Upper lobe of left lung (tissue), 4 donors: ENCODE measurements around the gene MROH8.
"Not testable (repeated sequence)": the region's sequence is repeated elsewhere in the genome, so short reads cannot be mapped to it uniquely, and the experiment has no call there.

Experiments
- EP300 ChIP-seq, 4 donors: sonication (generic); formaldehyde crosslinking; IDR thresholded peaks; one replicate each; pipeline ENCODE4 v1.5.1; 2017; ENCODE audit warnings: antibody characterized with exemption in 4 of 4, control low read depth in 2 of 4
- POLR2A ChIP-seq, 4 donors: fragments of 450-650 bp; IDR thresholded peaks; one replicate each; pipeline ENCODE4 v1.5.1; 2016 to 2017; ENCODE audit warnings: antibody characterized with exemption in 4 of 4, mild to moderate bottlenecking in 2 of 4
- POLR2AphosphoS5 ChIP-seq, 2 donors: sonication (generic); formaldehyde crosslinking; IDR thresholded peaks; one replicate each; pipeline ENCODE4 v1.5.1; 2017; ENCODE audit warnings: antibody characterized with exemption in 2 of 2
- TF ChIP-seq, protein P1 (sequence below), 6 experiments: fragments of 450-650 bp in 4 of 6; fragments of 200-600 bp in 2 of 6; sonication (generic) in 2 of 6; IDR thresholded peaks; one replicate each; pipeline ENCODE4 v1.5.1; 2016 to 2019; ENCODE audit warnings: antibody characterized with exemption in 6 of 6

DNA sequence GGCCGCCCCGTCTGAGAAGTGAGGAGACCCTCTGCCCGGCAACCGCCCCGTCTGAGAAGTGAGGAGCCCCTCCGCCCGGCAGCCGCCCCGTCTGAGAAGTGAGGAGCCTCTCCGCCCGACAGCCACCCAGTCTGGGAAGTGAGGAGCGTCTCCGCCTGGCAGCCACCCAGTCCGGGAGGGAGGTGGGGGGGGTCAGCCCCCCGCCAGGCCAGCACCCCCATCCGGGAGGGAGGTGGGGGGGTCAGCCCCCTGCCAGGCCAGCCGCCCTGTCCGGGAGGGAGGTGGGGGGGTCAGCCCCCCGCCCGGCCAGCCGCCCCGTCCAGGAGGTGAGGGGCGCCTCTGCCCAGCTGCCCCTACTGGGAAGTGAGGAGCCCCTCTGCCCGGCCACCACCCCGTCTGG, 109.8 kb downstream of the MROH8 start:
- TF ChIP-seq, protein P1, sequence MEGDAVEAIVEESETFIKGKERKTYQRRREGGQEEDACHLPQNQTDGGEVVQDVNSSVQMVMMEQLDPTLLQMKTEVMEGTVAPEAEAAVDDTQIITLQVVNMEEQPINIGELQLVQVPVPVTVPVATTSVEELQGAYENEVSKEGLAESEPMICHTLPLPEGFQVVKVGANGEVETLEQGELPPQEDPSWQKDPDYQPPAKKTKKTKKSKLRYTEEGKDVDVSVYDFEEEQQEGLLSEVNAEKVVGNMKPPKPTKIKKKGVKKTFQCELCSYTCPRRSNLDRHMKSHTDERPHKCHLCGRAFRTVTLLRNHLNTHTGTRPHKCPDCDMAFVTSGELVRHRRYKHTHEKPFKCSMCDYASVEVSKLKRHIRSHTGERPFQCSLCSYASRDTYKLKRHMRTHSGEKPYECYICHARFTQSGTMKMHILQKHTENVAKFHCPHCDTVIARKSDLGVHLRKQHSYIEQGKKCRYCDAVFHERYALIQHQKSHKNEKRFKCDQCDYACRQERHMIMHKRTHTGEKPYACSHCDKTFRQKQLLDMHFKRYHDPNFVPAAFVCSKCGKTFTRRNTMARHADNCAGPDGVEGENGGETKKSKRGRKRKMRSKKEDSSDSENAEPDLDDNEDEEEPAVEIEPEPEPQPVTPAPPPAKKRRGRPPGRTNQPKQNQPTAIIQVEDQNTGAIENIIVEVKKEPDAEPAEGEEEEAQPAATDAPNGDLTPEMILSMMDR (IDR thresholded peaks at IDR 0.05): not testable (repeated sequence)
- not testable (repeated sequence) for TF ChIP-seq POLR2A, POLR2AphosphoS5, EP300 (IDR thresholded peaks at IDR 0.05)
